ENCODE data around the gene UCHL5.

UCHL5 gene

DNA sequence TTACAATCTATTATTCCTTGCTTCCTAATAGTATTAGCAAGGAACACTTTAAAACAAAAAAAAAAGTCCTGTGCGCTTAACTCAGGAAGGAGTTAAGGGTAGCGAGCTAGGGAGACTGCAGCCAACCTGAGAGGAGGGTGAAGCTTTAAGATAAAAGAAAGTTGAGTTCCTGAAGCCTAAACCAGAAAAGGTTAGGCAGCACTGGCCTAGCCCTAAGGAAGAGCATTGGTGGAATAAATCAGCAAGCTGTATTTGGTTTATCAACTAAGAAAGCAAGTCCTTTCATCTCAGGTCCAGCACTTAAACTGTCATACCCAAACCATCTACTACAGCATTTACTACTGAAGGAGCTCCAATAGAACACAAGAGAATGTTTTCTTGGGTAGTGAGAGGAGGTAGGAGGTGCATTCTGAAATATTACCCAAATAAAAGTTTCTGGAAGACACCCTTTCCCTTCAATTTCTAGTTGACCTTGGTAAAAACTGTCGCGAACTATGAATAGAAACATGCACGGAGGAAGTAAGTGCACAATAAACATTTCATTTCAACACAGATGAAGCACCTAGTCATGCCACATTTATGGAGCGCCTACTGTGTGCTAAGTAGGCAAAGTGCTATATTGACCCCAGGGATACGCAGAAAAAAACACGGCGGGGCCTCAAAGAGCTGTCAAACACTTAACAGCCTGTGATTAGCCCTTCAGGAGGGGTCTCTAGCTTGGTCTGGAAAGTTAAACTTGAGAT lies 44.8 kb upstream of the UCHL5 start:
- Histone ChIP-seq H3K9me3 (ENCODE audit: control insufficient read depth, insufficient read depth, low read depth, low read length) (no peaks in the 10 kb centered on the region), H3K4me1 (ENCODE audit: control insufficient read depth, insufficient read depth, low read length) (no peaks in the 10 kb centered on the region), H3K27ac (ENCODE audit: extremely low read depth, low read depth, low read length) (no peak overlapping the region), H3K36me3 (ENCODE audit: control insufficient read depth in 2 of 2, insufficient read depth in 1 of 2, low read length in 2 of 2) (peaks cover 6 to 18% of the 10 kb centered on the region in 2 experiments; a peak in 2 of 3 replicates), H3K4me3 (ENCODE audit: low read depth, low read length) (peak overlapping the region; percentile 77)
- POLR2A ChIA-PET, result interaction anchor here (0.9 to 2.8 kb wide), 5 partner anchors 11 to 45 kb away, joined by 3 to 28 read pairs (median 10); partner anchors contain the start of genes CDC73, RO60 and UCHL5
- TF ChIP-seq ZNF792 (tag by site-specific recombination; IDR thresholded peaks at IDR 0.05), result peak; percentile 86; the same call in 1 of the 2 replicates
- no peak for TF ChIP-seq ZNF221 (tag by site-specific recombination; IDR thresholded peaks at IDR 0.05; ENCODE audit: borderline replicate concordance)
- peak; percentile 74 for TF ChIP-seq ZNF664 (tag by site-specific recombination; IDR thresholded peaks at IDR 0.05)
- TF ChIP-seq PRDM1 (tag by site-specific recombination; IDR thresholded peaks at IDR 0.05), result peak; percentile 42; the same call in 1 of the 2 replicates
- CTCF ChIA-PET, result interaction anchor here (0.5 to 1.1 kb wide), 4 partner anchors 9 to 219 kb away, joined by 3 to 6 read pairs (median 4); no protein-coding TSS in a partner anchor

DNA sequence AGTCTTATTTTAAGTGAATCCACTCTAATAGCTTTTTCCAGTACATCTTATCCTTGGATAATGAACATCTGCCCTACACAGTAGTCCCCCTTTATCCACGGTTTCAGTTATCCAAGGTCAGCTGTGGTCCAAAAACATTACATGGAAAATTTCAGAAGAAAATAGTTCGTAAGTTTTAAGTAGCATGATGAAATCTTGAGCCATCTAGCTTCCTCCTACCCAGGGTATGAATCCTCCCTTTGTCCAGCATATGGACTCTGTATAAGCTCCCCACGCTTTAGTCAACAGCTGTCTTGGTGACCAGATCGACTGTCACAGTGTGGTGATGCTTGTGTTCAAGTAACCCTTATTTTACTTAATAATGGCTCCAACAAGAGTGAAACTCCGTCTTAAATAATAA lies 43.5 kb upstream of the UCHL5 start:
- peaks cover 12 to 24% of the 10 kb centered on the region in 2 experiments; a peak in 2 of 3 replicates for H3K36me3 ChIP-seq (ENCODE audit: control insufficient read depth in 2 of 2, insufficient read depth in 1 of 2, low read length in 2 of 2)
- CTCF ChIA-PET, result interaction anchor here (0.8 to 1.4 kb wide), 2 partner anchors 9 to 21 kb away, joined by 3 read pairs; no protein-coding TSS in a partner anchor
- H3K4me1 ChIP-seq (ENCODE audit: control insufficient read depth, insufficient read depth, low read length), result no peaks in the 10 kb centered on the region
- no peak overlapping the region for H3K4me3 ChIP-seq (ENCODE audit: low read depth, low read length)
- H3K27ac ChIP-seq (ENCODE audit: extremely low read depth, low read depth, low read length), result no peak overlapping the region
- POLR2A ChIA-PET, result no interaction called here
- TF ChIP-seq MYNN (tag by site-specific recombination; IDR thresholded peaks at IDR 0.05; ENCODE audit: borderline replicate concordance), result no peak
- no peak for TF ChIP-seq ZNF623 (tag by site-specific recombination; IDR thresholded peaks at IDR 0.05)
- TF ChIP-seq ZNF324 (tag by site-specific recombination; IDR thresholded peaks at IDR 0.05), result no peak
- no peak for TF ChIP-seq ZNF184 (tag by site-specific recombination; IDR thresholded peaks at IDR 0.05)
- TF ChIP-seq KLF8 (tag by site-specific recombination; IDR thresholded peaks at IDR 0.05), result no peak
- TF ChIP-seq, protein P1, sequence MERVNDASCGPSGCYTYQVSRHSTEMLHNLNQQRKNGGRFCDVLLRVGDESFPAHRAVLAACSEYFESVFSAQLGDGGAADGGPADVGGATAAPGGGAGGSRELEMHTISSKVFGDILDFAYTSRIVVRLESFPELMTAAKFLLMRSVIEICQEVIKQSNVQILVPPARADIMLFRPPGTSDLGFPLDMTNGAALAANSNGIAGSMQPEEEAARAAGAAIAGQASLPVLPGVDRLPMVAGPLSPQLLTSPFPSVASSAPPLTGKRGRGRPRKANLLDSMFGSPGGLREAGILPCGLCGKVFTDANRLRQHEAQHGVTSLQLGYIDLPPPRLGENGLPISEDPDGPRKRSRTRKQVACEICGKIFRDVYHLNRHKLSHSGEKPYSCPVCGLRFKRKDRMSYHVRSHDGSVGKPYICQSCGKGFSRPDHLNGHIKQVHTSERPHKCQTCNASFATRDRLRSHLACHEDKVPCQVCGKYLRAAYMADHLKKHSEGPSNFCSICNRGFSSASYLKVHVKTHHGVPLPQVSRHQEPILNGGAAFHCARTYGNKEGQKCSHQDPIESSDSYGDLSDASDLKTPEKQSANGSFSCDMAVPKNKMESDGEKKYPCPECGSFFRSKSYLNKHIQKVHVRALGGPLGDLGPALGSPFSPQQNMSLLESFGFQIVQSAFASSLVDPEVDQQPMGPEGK (tag by site-specific recombination; IDR thresholded peaks at IDR 0.05), result no peak
- TF ChIP-seq, protein P2, sequence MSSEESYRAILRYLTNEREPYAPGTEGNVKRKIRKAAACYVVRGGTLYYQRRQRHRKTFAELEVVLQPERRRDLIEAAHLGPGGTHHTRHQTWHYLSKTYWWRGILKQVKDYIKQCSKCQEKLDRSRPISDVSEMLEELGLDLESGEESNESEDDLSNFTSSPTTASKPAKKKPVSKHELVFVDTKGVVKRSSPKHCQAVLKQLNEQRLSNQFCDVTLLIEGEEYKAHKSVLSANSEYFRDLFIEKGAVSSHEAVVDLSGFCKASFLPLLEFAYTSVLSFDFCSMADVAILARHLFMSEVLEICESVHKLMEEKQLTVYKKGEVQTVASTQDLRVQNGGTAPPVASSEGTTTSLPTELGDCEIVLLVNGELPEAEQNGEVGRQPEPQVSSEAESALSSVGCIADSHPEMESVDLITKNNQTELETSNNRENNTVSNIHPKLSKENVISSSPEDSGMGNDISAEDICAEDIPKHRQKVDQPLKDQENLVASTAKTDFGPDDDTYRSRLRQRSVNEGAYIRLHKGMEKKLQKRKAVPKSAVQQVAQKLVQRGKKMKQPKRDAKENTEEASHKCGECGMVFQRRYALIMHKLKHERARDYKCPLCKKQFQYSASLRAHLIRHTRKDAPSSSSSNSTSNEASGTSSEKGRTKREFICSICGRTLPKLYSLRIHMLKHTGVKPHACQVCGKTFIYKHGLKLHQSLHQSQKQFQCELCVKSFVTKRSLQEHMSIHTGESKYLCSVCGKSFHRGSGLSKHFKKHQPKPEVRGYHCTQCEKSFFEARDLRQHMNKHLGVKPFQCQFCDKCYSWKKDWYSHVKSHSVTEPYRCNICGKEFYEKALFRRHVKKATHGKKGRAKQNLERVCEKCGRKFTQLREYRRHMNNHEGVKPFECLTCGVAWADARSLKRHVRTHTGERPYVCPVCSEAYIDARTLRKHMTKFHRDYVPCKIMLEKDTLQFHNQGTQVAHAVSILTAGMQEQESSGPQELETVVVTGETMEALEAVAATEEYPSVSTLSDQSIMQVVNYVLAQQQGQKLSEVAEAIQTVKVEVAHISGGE (tag by site-specific recombination; conservative IDR thresholded peaks at IDR 0.05; ENCODE audit: low read depth), result no peak
- TF ChIP-seq, protein P3, sequence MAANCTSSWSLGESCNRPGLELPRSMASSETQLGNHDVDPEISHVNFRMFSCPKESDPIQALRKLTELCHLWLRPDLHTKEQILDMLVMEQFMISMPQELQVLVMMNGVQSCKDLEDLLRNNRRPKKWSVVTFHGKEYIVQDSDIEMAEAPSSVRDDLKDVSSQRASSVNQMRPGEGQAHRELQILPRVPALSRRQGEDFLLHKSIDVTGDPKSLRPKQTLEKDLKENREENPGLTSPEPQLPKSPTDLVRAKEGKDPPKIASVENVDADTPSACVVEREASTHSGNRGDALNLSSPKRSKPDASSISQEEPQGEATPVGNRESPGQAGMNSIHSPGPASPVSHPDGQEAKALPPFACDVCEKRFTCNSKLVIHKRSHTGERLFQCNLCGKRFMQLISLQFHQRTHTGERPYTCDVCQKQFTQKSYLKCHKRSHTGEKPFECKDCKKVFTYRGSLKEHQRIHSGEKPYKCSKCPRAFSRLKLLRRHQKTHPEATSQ (tag by site-specific recombination; IDR thresholded peaks at IDR 0.05), result no peak
- no peak for TF ChIP-seq ZNF701 (tag by site-specific recombination; IDR thresholded peaks at IDR 0.05)
- TF ChIP-seq ZNF24 (tag by site-specific recombination; IDR thresholded peaks at IDR 0.05), result no peak
- no peak for TF ChIP-seq ZNF558 (tag by site-specific recombination; IDR thresholded peaks at IDR 0.05)
- no peak for TF ChIP-seq ZNF148 (tag by site-specific recombination; IDR thresholded peaks at IDR 0.05; ENCODE audit: borderline replicate concordance)
- TF ChIP-seq ZNF214 (tag by site-specific recombination; IDR thresholded peaks at IDR 0.05; ENCODE audit: borderline replicate concordance), result no peak
- H3K9me3 ChIP-seq (ENCODE audit: control insufficient read depth, insufficient read depth, low read depth, low read length), result no peaks in the 10 kb centered on the region
